ENCODE measurements around the gene DPCD. TPM values are rescaled to one million over a fixed set of nuclear protein-coding genes. Genes with fewer than 3 reads are reported as not detected.

The DPCD gene
- total RNA-seq, 5 donors from 2014 or later (not counting 1 experiment from before 2014, with no cell fraction given): 0.35 to 1.2 (median 0.97) TPM; not detected in 1

DNA sequence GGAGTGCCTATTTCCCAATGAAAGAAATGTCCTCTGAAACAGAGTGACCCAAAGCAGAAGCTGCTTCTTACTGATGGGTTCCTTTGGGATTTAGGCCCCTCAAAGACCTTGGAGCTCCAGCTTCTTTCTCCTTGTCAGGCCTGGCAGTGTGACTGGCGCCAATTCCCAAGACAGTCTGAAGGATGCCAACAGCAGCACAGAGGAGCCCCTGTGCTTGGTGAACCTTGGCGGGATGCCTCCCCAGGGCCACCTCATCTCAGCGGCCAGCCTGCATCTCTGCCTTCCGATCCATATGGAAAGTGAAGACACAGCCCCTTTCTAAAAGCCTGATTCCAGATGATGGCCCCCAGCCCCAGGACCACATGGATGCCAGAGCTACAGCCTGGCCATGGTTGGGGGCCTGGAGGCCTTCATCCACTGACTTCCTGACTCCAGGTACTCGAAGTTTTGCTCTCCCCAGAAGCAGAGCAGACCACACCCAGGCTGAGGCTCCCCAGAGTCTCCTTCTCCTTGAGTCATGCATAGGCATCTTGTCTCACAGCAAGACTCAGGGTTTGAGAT lies 61.5 kb downstream of the DPCD start:
- Mint-ChIP-seq H3K36me3 (peaks cover 35% of the 10 kb centered on the region), H3K27me3 (no peaks in the 10 kb centered on the region), H3K9me3 (no peaks in the 10 kb centered on the region), H3K4me1 (peaks cover 5 to 12% (median 12%) of the 10 kb centered on the region in 3 donors), H3K4me3 (no peak overlapping the region), H3K27ac (no peak overlapping the region)
- no peak for DNase-seq
- Histone ChIP-seq H3K27me3 (replicated peaks in 1 of 2; ENCODE audit: control insufficient read depth in 2 of 2, extremely low read depth in 1 of 2, insufficient read depth in 2 of 2, low read length in 1 of 2) (no peaks in the 10 kb centered on the region), H3K27ac (ENCODE audit: low read length) (no peak overlapping the region), H3K9me3 (no peaks in the 10 kb centered on the region), H3K36me3 (ENCODE audit: control insufficient read depth in 2 of 2, extremely low read depth in 1 of 2, insufficient read depth in 1 of 2, low read length in 1 of 2) (peaks cover 11 to 69% of the 10 kb centered on the region in 2 donors), H3K4me1 (ENCODE audit: control insufficient read depth in 1 of 2, extremely low read depth in 1 of 2, insufficient read depth in 2 of 2, low read length in 2 of 2) (peaks cover 0 to 10% of the 10 kb centered on the region in 2 experiments), H3K4me3 (ENCODE audit: control insufficient read depth in 1 of 2, extremely low read depth in 1 of 2, low read length in 1 of 2) (no peak overlapping the region)
- ChIA-PET POLR2A (no interaction called here), CTCF (no interaction called here)
- WGBS (ENCODE audit: insufficient coverage): 96% methylated on average over 5 of the region's 5 CpGs
- no peak for ATAC-seq (replicated peaks in 1 of 4)

DNA sequence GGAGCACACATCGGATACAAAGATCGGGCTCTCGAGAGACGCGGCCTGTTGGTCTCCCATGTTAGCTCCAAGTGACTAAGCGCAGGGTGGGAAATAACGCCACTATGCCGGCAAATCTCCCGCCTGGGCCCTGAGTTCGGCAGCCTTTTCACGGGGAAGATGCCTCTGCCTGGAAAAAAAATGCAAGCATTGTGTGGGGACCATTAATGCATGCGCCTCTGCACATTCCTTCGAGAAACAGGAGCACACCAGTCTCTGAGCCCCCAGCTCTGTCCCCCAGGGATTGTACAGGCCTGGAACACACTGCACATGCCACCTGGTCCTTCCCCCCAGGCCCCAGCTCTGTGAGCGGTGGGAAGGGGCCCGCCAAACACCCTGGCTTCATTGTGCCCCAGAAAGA lies 62.7 kb downstream of the DPCD start:
- Histone ChIP-seq H3K27ac (ENCODE audit: low read length) (no peak overlapping the region), H3K4me3 (ENCODE audit: control insufficient read depth in 1 of 2, extremely low read depth in 1 of 2, low read length in 1 of 2) (no peak overlapping the region), H3K36me3 (ENCODE audit: control insufficient read depth in 2 of 2, extremely low read depth in 1 of 2, insufficient read depth in 1 of 2, low read length in 1 of 2) (peaks cover 16 to 75% of the 10 kb centered on the region in 2 donors), H3K4me1 (ENCODE audit: control insufficient read depth in 1 of 2, extremely low read depth in 1 of 2, insufficient read depth in 2 of 2, low read length in 2 of 2) (peaks cover 0 to 10% of the 10 kb centered on the region in 2 experiments), H3K9me3 (no peaks in the 10 kb centered on the region), H3K27me3 (replicated peaks in 1 of 2; ENCODE audit: control insufficient read depth in 2 of 2, extremely low read depth in 1 of 2, insufficient read depth in 2 of 2, low read length in 1 of 2) (no peaks in the 10 kb centered on the region)
- no peaks in the 10 kb centered on the region for H3K27me3 Mint-ChIP-seq
- ATAC-seq (replicated peaks in 1 of 4) (no peak), DNase-seq (no peak)
- ChIA-PET CTCF (interaction anchor here (0.5 to 0.6 kb wide), 2 partner anchors 189 to 193 kb away, joined by 3 to 4 read pairs; partner anchors contain the start of gene KCNIP2 (in 1 of the 2)), POLR2A (no interaction called here)
- no peak overlapping the region for H3K27ac Mint-ChIP-seq
- no peaks in the 10 kb centered on the region for H3K9me3 Mint-ChIP-seq
- peaks cover 37% of the 10 kb centered on the region for H3K36me3 Mint-ChIP-seq
- WGBS (ENCODE audit: insufficient coverage): 98% methylated on average over 11 of the region's 15 CpGs
- H3K4me3 Mint-ChIP-seq: no peak overlapping the region
- H3K4me1 Mint-ChIP-seq: peaks cover 3 to 7% (median 5%) of the 10 kb centered on the region in 3 donors

DNA sequence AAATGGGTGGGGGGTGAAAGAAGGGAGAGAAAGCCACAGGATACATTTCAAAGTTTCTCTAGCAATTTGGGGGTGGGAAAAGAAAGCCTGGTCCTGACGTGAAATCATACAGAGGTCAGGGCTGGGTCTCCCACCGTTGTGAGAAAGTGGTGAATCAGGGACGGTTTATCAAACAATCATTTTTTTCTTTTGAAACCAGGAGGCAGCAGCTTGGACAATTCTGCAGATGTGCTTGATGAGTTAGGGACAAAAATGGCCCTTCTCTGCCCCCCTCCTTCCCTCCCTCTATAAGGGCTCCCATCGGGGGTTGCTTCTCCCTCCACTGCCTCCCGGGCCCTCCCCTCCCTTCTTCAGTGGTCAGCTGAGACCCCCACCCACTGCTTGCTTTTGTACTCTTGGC lies 63.2 kb downstream of the DPCD start:
- Mint-ChIP-seq H3K36me3 (peaks cover 42% of the 10 kb centered on the region), H3K4me1 (peaks cover 3 to 7% (median 5%) of the 10 kb centered on the region in 3 donors), H3K27me3 (no peaks in the 10 kb centered on the region), H3K4me3 (no peak overlapping the region), H3K9me3 (no peaks in the 10 kb centered on the region), H3K27ac (no peak overlapping the region)
- H3K4me3 ChIP-seq (ENCODE audit: control insufficient read depth in 1 of 2, extremely low read depth in 1 of 2, low read length in 1 of 2): no peak overlapping the region
- H3K9me3 ChIP-seq: no peaks in the 10 kb centered on the region
- ChIA-PET POLR2A (no interaction called here), CTCF (no interaction called here)
- peaks cover 20 to 74% of the 10 kb centered on the region in 2 donors for H3K36me3 ChIP-seq (ENCODE audit: control insufficient read depth in 2 of 2, extremely low read depth in 1 of 2, insufficient read depth in 1 of 2, low read length in 1 of 2)
- DNase-seq (no peak), ATAC-seq (replicated peaks in 1 of 4) (no peak)
- H3K27ac ChIP-seq (ENCODE audit: low read length): no peak overlapping the region
- WGBS (ENCODE audit: insufficient coverage): 96% methylated on average over 3 of the region's 5 CpGs
- H3K4me1 ChIP-seq (ENCODE audit: control insufficient read depth in 1 of 2, extremely low read depth in 1 of 2, insufficient read depth in 2 of 2, low read length in 2 of 2): peaks cover 0 to 8% of the 10 kb centered on the region in 2 experiments
- no peaks in the 10 kb centered on the region for H3K27me3 ChIP-seq (replicated peaks in 1 of 2; ENCODE audit: control insufficient read depth in 2 of 2, extremely low read depth in 1 of 2, insufficient read depth in 2 of 2, low read length in 1 of 2)

DNA sequence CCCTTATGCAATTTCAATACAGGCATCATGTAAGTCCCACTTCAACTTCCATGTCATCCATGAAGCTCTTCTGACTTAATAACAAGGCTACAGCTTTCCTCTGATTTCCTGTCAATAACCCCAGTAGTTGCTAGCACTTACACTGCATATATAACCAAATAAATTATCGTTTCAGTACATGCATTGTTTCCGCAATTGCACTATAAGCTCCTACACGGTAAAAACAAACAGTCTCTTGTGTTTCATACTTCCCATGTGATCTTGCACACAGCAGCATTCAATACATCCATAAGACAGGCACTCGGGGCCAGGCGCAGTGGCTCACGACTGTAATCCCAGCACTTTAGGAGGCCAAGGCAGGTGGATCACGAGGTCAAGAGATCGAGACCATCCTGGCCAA lies 65.4 kb downstream of the DPCD start:
- CTCF ChIA-PET: no interaction called here
- H3K4me3 ChIP-seq (ENCODE audit: control insufficient read depth in 1 of 2, extremely low read depth in 1 of 2, low read length in 1 of 2): no peak overlapping the region
- Mint-ChIP-seq H3K36me3 (peaks cover 42% of the 10 kb centered on the region), H3K27me3 (no peaks in the 10 kb centered on the region), H3K4me3 (no peak overlapping the region), H3K9me3 (no peaks in the 10 kb centered on the region), H3K27ac (no peak overlapping the region), H3K4me1 (peaks cover 5 to 11% (median 7%) of the 10 kb centered on the region in 3 donors)
- DNase-seq (no peak), ATAC-seq (replicated peaks in 1 of 4) (no peak)
- no peak overlapping the region for H3K27ac ChIP-seq (ENCODE audit: low read length)
- H3K36me3 ChIP-seq (ENCODE audit: control insufficient read depth in 2 of 2, extremely low read depth in 1 of 2, insufficient read depth in 1 of 2, low read length in 1 of 2): peaks cover 24 to 73% of the 10 kb centered on the region in 2 donors
- no peaks in the 10 kb centered on the region for H3K9me3 ChIP-seq
- H3K4me1 ChIP-seq (ENCODE audit: control insufficient read depth in 1 of 2, extremely low read depth in 1 of 2, insufficient read depth in 2 of 2, low read length in 2 of 2): peaks cover 0 to 7% of the 10 kb centered on the region in 2 experiments
- H3K27me3 ChIP-seq (replicated peaks in 1 of 2; ENCODE audit: control insufficient read depth in 2 of 2, extremely low read depth in 1 of 2, insufficient read depth in 2 of 2, low read length in 1 of 2): no peaks in the 10 kb centered on the region
- WGBS (ENCODE audit: insufficient coverage): 99% methylated on average over 8 of the region's 8 CpGs
- POLR2A ChIA-PET: no interaction called here

DNA sequence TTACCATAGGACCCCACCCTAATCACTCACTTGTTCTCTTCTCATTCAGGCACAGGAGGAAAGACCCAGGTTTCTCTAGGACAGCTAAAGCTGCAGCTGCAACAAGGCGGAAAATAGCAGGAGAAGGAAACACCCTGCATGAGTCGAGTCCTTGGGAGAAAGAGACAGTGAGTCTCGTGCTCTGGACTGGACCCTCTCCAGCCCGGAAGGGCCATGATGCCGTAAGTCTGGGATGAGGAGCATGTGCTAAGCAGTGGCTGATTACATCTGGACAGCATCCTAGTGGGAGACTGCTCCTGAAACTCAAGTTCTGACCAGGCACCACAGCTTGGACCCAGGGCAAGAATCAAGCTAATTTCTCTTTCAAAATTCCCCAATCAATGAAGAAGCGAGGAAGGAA lies 67.4 kb downstream of the DPCD start:
- ATAC-seq (replicated peaks in 1 of 4): no peak
- no peaks in the 10 kb centered on the region for H3K27me3 ChIP-seq (replicated peaks in 1 of 2; ENCODE audit: control insufficient read depth in 2 of 2, extremely low read depth in 1 of 2, insufficient read depth in 2 of 2, low read length in 1 of 2)
- peaks cover 0 to 4% of the 10 kb centered on the region in 2 experiments for H3K4me1 ChIP-seq (ENCODE audit: control insufficient read depth in 1 of 2, extremely low read depth in 1 of 2, insufficient read depth in 2 of 2, low read length in 2 of 2)
- H3K4me3 Mint-ChIP-seq: no peak overlapping the region
- no peak overlapping the region for H3K27ac Mint-ChIP-seq
- H3K27me3 Mint-ChIP-seq: no peaks in the 10 kb centered on the region
- H3K27ac ChIP-seq (ENCODE audit: low read length): no peak overlapping the region
- ChIA-PET POLR2A (no interaction called here), CTCF (no interaction called here)
- peaks cover 42% of the 10 kb centered on the region for H3K36me3 Mint-ChIP-seq
- H3K4me1 Mint-ChIP-seq: peaks cover 1 to 13% (median 5%) of the 10 kb centered on the region in 3 donors
- peaks cover 23 to 73% of the 10 kb centered on the region in 2 donors for H3K36me3 ChIP-seq (ENCODE audit: control insufficient read depth in 2 of 2, extremely low read depth in 1 of 2, insufficient read depth in 1 of 2, low read length in 1 of 2)
- H3K9me3 Mint-ChIP-seq: no peaks in the 10 kb centered on the region
- H3K4me3 ChIP-seq (ENCODE audit: control insufficient read depth in 1 of 2, extremely low read depth in 1 of 2, low read length in 1 of 2): no peak overlapping the region
- no peaks in the 10 kb centered on the region for H3K9me3 ChIP-seq
- no peak for DNase-seq
- WGBS (ENCODE audit: insufficient coverage): 96% methylated on average over 5 of the region's 6 CpGs

DNA sequence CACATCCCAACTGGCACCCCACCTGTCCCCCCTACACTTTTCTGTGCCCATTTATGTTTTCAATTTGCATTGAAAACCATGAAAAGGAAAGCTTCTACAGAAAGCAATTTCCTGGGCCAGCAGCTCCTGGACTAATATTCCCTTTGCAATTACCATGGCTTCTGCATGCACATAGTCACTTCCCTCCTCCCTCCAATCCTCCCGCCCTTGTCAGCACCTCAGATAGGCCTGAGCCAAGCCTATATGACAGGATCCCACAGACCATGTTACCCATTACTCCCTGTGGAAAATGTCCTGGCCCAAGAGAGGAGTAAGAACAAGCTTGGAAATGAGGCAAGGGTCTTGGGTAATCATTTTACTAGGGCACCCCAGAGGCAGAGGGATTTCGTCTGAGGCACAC lies 68.8 kb downstream of the DPCD start:
- Mint-ChIP-seq H3K36me3 (peaks cover 53% of the 10 kb centered on the region), H3K27ac (no peak overlapping the region), H3K4me1 (peaks cover 7 to 15% (median 8%) of the 10 kb centered on the region in 3 donors), H3K27me3 (no peaks in the 10 kb centered on the region), H3K9me3 (no peaks in the 10 kb centered on the region), H3K4me3 (no peak overlapping the region)
- H3K27me3 ChIP-seq (replicated peaks in 1 of 2; ENCODE audit: control insufficient read depth in 2 of 2, extremely low read depth in 1 of 2, insufficient read depth in 2 of 2, low read length in 1 of 2): no peaks in the 10 kb centered on the region
- no peak overlapping the region for H3K4me3 ChIP-seq (ENCODE audit: control insufficient read depth in 1 of 2, extremely low read depth in 1 of 2, low read length in 1 of 2)
- ATAC-seq (replicated peaks in 1 of 4): no peak
- no peak overlapping the region for H3K27ac ChIP-seq (ENCODE audit: low read length)
- H3K4me1 ChIP-seq (ENCODE audit: control insufficient read depth in 1 of 2, extremely low read depth in 1 of 2, insufficient read depth in 2 of 2, low read length in 2 of 2): no peaks in the 10 kb centered on the region
- H3K36me3 ChIP-seq (ENCODE audit: control insufficient read depth in 2 of 2, extremely low read depth in 1 of 2, insufficient read depth in 1 of 2, low read length in 1 of 2): peaks cover 29 to 76% of the 10 kb centered on the region in 2 donors
- no peaks in the 10 kb centered on the region for H3K9me3 ChIP-seq
- WGBS (ENCODE audit: insufficient coverage): 100% methylated on average over 1 of the region's 2 CpGs
- DNase-seq: no peak
- CTCF ChIA-PET: interaction anchor here (0.6 kb wide), 2 partner anchors 338 to 1111 kb away, joined by 3 read pairs; no protein-coding TSS in a partner anchor
- POLR2A ChIA-PET: no interaction called here

Data from T-cell (primary cell).